WTC11 (cell line): ENCODE measurements around the gene OR6M1. TPM values are rescaled to one million over a fixed set of nuclear protein-coding genes. Genes with fewer than 3 reads are reported as not detected.

Experiments
- ATAC-seq: fragments of 200-7000 bp; cut with Tn5 transposase; 2 replicates; pipeline ENCODE4 v1.10.0; 2021; ENCODE audit warnings: mild to moderate bottlenecking, moderate library complexity
- CTCF ChIA-PET: fragments of 300-600 bp; sonication (Branson Sonifier 250); formaldehyde crosslinking; loops from one replicate; lab custom pipeline; 2021; ENCODE audit warnings: antibody characterized with exemption; lab: Charles Lee
- POLR2A ChIA-PET: fragments of 350-600 bp; sonication (Branson Sonifier 250); formaldehyde crosslinking; loops from one replicate; lab custom pipeline; 2021; ENCODE audit warnings: antibody characterized with exemption; lab: Charles Lee
- DNase-seq: peaks from one replicate; pipeline ENCODE4 v3.0.0; 2021; ENCODE audit warnings: low spot score
- H3K27ac Mint-ChIP-seq: 2 replicates; pipeline ENCODE4 v1.8.0; 2021; ENCODE audit warnings: mixed read lengths
- H3K27me3 Mint-ChIP-seq: 2 replicates; pipeline ENCODE4 v1.8.0; 2021; ENCODE audit warnings: low read depth, mild to moderate bottlenecking, moderate library complexity, mixed read lengths
- H3K36me3 Mint-ChIP-seq: 2 replicates; pipeline ENCODE4 v1.8.0; 2021; ENCODE audit warnings: mixed read lengths
- H3K4me1 Mint-ChIP-seq: 2 replicates; pipeline ENCODE4 v1.8.0; 2022; ENCODE audit warnings: mixed read lengths
- H3K4me3 Mint-ChIP-seq: 2 replicates; pipeline ENCODE4 v1.8.0; 2021; ENCODE audit warnings: mild to moderate bottlenecking, moderate library complexity, mixed read lengths
- H3K9me3 Mint-ChIP-seq: 2 replicates; pipeline ENCODE4 v1.8.0; 2021; ENCODE audit warnings: mixed read lengths
- CREB1 ChIP-seq: sonication (generic); formaldehyde crosslinking; IDR thresholded peaks from 2 replicates; pipeline ENCODE4 v1.8.0; 2023; ENCODE audit warnings: mild to moderate bottlenecking, missing genetic modification reagents
- ELF4 ChIP-seq: sonication (generic); formaldehyde crosslinking; IDR thresholded peaks from 2 replicates; pipeline ENCODE4 v1.8.1; 2022; ENCODE audit warnings: low read depth, mild to moderate bottlenecking, moderate library complexity, missing genetic modification reagents
- FOXP1 ChIP-seq: sonication (generic); formaldehyde crosslinking; IDR thresholded peaks from 2 replicates; pipeline ENCODE4 v1.8.0; 2022; ENCODE audit warnings: missing genetic modification reagents, mild to moderate bottlenecking, moderate library complexity, borderline replicate concordance
- GRHL2 ChIP-seq: fragments of 250-450 bp; sonication (Bioruptor Pico); IDR thresholded peaks from 2 replicates; pipeline ENCODE4 v1.8.0; 2022; ENCODE audit warnings: mild to moderate bottlenecking, moderate library complexity; ENCODE audit not compliant: insufficient replicate concordance, severe bottlenecking
- JUN ChIP-seq: sonication (generic); formaldehyde crosslinking; IDR thresholded peaks from 2 replicates; pipeline ENCODE4 v1.8.0; 2023; ENCODE audit warnings: mild to moderate bottlenecking, missing genetic modification reagents
- MXD4 ChIP-seq: fragments of 250-450 bp; sonication (Bioruptor Pico); IDR thresholded peaks from 2 replicates; pipeline ENCODE4 v1.8.0; 2021; ENCODE audit warnings: mild to moderate bottlenecking, moderate library complexity, borderline replicate concordance
- NFYB ChIP-seq: sonication (generic); formaldehyde crosslinking; conservative IDR thresholded peaks from 2 replicates; pipeline ENCODE4 v1.8.0; 2022; ENCODE audit warnings: low read depth, missing genetic modification reagents
- RELA ChIP-seq: sonication (generic); formaldehyde crosslinking; IDR thresholded peaks from 2 replicates; pipeline ENCODE4 v1.8.1; 2022; ENCODE audit warnings: missing genetic modification reagents, mild to moderate bottlenecking, borderline replicate concordance
- SMAD4 ChIP-seq: sonication (generic); formaldehyde crosslinking; IDR thresholded peaks from 2 replicates; pipeline ENCODE4 v1.8.0; 2022; ENCODE audit warnings: mild to moderate bottlenecking, missing genetic modification reagents
- SOX15 ChIP-seq: fragments of 250-450 bp; sonication (Bioruptor Pico); IDR thresholded peaks from 2 replicates; pipeline ENCODE4 v1.9.0; 2021; ENCODE audit warnings: mild to moderate bottlenecking
- SP1 ChIP-seq: sonication (generic); formaldehyde crosslinking; conservative IDR thresholded peaks from 2 replicates; pipeline ENCODE4 v1.8.1; 2022; ENCODE audit warnings: missing genetic modification reagents
- TEAD4 ChIP-seq: sonication (generic); formaldehyde crosslinking; IDR thresholded peaks from 2 replicates; pipeline ENCODE4 v1.8.0; 2022; ENCODE audit warnings: mild to moderate bottlenecking, missing genetic modification reagents
- total RNA-seq: library from RNA; stranded (reverse); gene quantifications from 3 replicates; pipeline ENCODE4 v1.2.3, GENCODE V29; 2021
- TF ChIP-seq, protein P1 (sequence below): sonication (generic); formaldehyde crosslinking; IDR thresholded peaks from 2 replicates; pipeline ENCODE4 v1.8.1; 2023; ENCODE audit warnings: mild to moderate bottlenecking, missing genetic modification reagents, moderate library complexity
- TF ChIP-seq, protein P2 (sequence below): sonication (generic); formaldehyde crosslinking; IDR thresholded peaks from 2 replicates; pipeline ENCODE4 v1.8.0; 2023; ENCODE audit warnings: mild to moderate bottlenecking, missing genetic modification reagents
- TF ChIP-seq, protein P3 (sequence below): sonication (generic); formaldehyde crosslinking; IDR thresholded peaks from 2 replicates; pipeline ENCODE4 v1.8.1; 2023; ENCODE audit warnings: mild to moderate bottlenecking, missing genetic modification reagents, moderate library complexity
- TF ChIP-seq, protein P4 (sequence below): sonication (generic); formaldehyde crosslinking; IDR thresholded peaks from 2 replicates; pipeline ENCODE4 v1.8.0; 2022; ENCODE audit warnings: mild to moderate bottlenecking, missing genetic modification reagents
- TF ChIP-seq, protein P5 (sequence below): fragments of 250-450 bp; sonication (Bioruptor Pico); conservative IDR thresholded peaks from 2 replicates; pipeline ENCODE4 v1.9.0; 2021; ENCODE audit warnings: mild to moderate bottlenecking
- TF ChIP-seq, protein P6 (sequence below): sonication (generic); formaldehyde crosslinking; IDR thresholded peaks from 2 replicates; pipeline ENCODE4 v1.8.0; 2023; ENCODE audit warnings: missing genetic modification reagents
- TF ChIP-seq, protein P7 (sequence below): fragments of 200-600 bp; IDR thresholded peaks from 2 replicates; pipeline ENCODE4 v1.8.0; 2022; ENCODE audit warnings: antibody characterized with exemption

Gene OR6M1
- total RNA-seq, 1 experiment from 2014 or later = not detected

DNA sequence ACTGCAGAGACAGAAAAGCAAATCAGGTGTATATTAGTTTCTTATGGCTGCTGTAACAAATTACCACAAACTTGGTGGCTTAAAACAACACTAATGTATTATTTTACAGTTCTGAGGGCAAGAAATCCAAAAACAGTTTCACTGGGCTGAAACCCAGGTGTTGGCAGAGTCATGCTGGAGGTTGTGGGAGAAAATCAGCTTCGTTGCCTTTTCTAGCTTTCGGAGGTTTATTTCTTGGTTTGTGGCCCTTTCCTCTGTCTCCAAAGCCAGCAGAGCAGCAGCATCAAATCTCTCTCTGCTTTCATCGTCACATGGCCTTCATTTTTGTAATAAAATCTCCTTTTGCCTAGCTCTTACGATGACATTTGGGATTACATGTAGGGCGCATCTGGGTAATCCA lies 33.0 kb upstream of the OR6M1 start:
- ChIA-PET CTCF (no interaction called here), POLR2A (no interaction called here)
- Mint-ChIP-seq H3K9me3 (0 out of 2 replicates have a peak, but pooled peaks cover 4% of the 10 kb centered on the region), H3K4me3 (no peak overlapping the region), H3K36me3 (no peaks in the 10 kb centered on the region), H3K4me1 (peaks cover 8% of the 10 kb centered on the region; the same call in 1 of the 2 replicates), H3K27me3 (no peaks in the 10 kb centered on the region), H3K27ac (no peak overlapping the region)
- no peak for TF ChIP-seq ELF4 (CRISPR knock-in tag)
- no peak for TF ChIP-seq GRHL2 (CRISPR knock-in tag)
- TF ChIP-seq, protein P1, sequence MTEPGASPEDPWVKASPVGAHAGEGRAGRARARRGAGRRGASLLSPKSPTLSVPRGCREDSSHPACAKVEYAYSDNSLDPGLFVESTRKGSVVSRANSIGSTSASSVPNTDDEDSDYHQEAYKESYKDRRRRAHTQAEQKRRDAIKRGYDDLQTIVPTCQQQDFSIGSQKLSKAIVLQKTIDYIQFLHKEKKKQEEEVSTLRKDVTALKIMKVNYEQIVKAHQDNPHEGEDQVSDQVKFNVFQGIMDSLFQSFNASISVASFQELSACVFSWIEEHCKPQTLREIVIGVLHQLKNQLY (CRISPR knock-in tag) = no peak
- ATAC-seq = no peak
- DNase-seq = no peak

DNA sequence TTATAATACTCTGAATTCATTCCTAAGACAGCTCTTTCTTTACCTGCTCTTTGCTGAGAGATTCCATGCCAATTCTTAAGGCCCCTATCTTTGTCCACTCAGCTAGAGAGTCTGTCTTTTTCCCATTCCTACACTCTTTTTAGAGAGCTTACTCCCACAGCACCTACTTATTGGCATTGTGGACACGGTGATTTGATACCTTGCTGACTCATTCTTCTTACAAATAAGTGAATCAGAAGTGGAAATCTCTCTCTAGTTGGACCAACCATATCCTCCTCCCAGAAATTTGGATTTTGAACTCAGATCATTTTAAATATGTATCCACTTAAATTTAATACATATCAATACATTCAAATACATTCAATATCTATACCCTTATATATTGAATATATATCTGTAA lies 32.5 kb upstream of the OR6M1 start:
- no peak for DNase-seq
- H3K27ac Mint-ChIP-seq = no peak overlapping the region
- no peak for TF ChIP-seq TEAD4 (CRISPR knock-in tag)
- no peak for TF ChIP-seq NFYB
- no peak for TF ChIP-seq SMAD4 (CRISPR knock-in tag)
- TF ChIP-seq, protein P2, sequence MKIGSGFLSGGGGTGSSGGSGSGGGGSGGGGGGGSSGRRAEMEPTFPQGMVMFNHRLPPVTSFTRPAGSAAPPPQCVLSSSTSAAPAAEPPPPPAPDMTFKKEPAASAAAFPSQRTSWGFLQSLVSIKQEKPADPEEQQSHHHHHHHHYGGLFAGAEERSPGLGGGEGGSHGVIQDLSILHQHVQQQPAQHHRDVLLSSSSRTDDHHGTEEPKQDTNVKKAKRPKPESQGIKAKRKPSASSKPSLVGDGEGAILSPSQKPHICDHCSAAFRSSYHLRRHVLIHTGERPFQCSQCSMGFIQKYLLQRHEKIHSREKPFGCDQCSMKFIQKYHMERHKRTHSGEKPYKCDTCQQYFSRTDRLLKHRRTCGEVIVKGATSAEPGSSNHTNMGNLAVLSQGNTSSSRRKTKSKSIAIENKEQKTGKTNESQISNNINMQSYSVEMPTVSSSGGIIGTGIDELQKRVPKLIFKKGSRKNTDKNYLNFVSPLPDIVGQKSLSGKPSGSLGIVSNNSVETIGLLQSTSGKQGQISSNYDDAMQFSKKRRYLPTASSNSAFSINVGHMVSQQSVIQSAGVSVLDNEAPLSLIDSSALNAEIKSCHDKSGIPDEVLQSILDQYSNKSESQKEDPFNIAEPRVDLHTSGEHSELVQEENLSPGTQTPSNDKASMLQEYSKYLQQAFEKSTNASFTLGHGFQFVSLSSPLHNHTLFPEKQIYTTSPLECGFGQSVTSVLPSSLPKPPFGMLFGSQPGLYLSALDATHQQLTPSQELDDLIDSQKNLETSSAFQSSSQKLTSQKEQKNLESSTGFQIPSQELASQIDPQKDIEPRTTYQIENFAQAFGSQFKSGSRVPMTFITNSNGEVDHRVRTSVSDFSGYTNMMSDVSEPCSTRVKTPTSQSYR (CRISPR knock-in tag) = no peak
- TF ChIP-seq, protein P3, sequence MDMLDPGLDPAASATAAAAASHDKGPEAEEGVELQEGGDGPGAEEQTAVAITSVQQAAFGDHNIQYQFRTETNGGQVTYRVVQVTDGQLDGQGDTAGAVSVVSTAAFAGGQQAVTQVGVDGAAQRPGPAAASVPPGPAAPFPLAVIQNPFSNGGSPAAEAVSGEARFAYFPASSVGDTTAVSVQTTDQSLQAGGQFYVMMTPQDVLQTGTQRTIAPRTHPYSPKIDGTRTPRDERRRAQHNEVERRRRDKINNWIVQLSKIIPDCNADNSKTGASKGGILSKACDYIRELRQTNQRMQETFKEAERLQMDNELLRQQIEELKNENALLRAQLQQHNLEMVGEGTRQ (CRISPR knock-in tag) = no peak
- no peak for TF ChIP-seq FOXP1 (CRISPR knock-in tag)
- no peak for TF ChIP-seq RELA (CRISPR knock-in tag)
- no peak for TF ChIP-seq CREB1 (CRISPR knock-in tag)
- TF ChIP-seq, protein P4, sequence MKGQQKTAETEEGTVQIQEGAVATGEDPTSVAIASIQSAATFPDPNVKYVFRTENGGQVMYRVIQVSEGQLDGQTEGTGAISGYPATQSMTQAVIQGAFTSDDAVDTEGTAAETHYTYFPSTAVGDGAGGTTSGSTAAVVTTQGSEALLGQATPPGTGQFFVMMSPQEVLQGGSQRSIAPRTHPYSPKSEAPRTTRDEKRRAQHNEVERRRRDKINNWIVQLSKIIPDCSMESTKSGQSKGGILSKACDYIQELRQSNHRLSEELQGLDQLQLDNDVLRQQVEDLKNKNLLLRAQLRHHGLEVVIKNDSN = no peak
- TF ChIP-seq SP1 = no peak
- no peak for TF ChIP-seq JUN (CRISPR knock-in tag)
- TF ChIP-seq, protein P5, sequence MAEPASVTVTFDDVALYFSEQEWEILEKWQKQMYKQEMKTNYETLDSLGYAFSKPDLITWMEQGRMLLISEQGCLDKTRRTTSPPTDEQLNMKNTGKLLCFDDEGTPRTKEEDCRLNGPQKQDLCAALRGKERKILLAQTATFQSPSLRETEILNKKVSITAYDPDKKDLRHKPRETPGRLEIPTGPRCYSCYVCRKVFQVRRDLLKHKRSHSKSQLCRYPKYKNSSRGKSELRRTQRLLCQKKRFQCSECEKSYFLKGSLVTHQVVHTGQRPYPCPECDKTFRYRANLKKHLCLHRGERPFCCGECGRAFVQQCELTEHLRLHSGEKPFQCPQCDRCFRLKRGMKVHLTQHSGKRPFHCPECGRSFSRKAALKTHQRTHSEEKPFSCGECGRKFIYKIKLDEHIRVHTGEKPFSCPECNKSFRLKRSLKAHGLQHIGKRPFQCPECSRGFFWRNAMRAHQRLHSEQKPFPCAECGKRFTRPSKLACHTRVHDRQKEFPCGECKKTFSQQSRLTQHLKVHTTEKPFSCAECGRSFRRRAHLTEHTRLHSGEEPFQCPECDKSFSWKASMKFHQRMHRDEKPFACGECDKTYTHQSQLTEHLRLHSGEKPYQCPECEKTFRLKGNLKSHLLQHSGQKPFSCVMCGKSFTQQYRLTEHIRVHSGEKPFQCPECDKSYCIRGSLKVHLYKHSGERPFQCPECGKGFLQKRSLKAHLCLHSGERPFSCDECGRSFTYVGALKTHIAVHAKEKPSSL (CRISPR knock-in tag) = no peak
- TF ChIP-seq, all 79 proteins: peak for 0
- ChIA-PET CTCF (interaction anchor here (1.2 kb wide), 1 partner anchor 63 kb away, joined by 3 read pairs; no protein-coding TSS in a partner anchor), POLR2A (no interaction called here)
- Mint-ChIP-seq H3K4me3 (no peak overlapping the region), H3K36me3 (no peaks in the 10 kb centered on the region), H3K4me1 (peaks cover 8% of the 10 kb centered on the region; the same call in 1 of the 2 replicates), H3K9me3 (0 out of 2 replicates have a peak, but pooled peaks cover 4% of the 10 kb centered on the region), H3K27me3 (no peaks in the 10 kb centered on the region)
- no peak for ATAC-seq

DNA sequence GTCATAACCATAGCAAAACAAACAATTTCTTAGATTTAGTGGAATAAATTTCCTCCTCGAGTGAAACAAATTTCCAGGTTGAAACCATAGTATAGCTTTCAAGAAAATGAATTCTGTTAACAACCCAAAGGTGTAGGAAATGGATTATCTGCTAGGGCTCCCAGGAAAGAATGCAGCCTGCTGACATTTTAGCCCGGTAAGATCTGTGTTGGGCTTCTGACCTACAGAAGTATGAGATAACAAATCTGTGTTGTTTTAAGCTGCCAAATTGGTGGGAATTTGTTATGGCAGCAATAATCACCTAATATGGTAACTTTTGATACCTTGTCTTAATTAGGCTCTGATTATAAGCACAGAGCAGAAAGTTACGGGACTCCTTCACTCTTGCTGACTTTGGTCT lies 32.0 kb upstream of the OR6M1 start:
- no peak overlapping the region for H3K4me3 Mint-ChIP-seq
- no peak for ATAC-seq
- no peak overlapping the region for H3K27ac Mint-ChIP-seq
- DNase-seq = no peak
- POLR2A ChIA-PET = no interaction called here
- H3K4me1 Mint-ChIP-seq = peaks cover 8% of the 10 kb centered on the region; the same call in 1 of the 2 replicates
- H3K9me3 Mint-ChIP-seq = 0 out of 2 replicates have a peak, but pooled peaks cover 4% of the 10 kb centered on the region
- no peaks in the 10 kb centered on the region for H3K36me3 Mint-ChIP-seq
- TF ChIP-seq, protein P6, sequence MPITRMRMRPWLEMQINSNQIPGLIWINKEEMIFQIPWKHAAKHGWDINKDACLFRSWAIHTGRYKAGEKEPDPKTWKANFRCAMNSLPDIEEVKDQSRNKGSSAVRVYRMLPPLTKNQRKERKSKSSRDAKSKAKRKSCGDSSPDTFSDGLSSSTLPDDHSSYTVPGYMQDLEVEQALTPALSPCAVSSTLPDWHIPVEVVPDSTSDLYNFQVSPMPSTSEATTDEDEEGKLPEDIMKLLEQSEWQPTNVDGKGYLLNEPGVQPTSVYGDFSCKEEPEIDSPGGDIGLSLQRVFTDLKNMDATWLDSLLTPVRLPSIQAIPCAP (CRISPR knock-in tag) = no peak
- no peak for TF ChIP-seq SOX15
- TF ChIP-seq MXD4 = no peak
- TF ChIP-seq, protein P7, sequence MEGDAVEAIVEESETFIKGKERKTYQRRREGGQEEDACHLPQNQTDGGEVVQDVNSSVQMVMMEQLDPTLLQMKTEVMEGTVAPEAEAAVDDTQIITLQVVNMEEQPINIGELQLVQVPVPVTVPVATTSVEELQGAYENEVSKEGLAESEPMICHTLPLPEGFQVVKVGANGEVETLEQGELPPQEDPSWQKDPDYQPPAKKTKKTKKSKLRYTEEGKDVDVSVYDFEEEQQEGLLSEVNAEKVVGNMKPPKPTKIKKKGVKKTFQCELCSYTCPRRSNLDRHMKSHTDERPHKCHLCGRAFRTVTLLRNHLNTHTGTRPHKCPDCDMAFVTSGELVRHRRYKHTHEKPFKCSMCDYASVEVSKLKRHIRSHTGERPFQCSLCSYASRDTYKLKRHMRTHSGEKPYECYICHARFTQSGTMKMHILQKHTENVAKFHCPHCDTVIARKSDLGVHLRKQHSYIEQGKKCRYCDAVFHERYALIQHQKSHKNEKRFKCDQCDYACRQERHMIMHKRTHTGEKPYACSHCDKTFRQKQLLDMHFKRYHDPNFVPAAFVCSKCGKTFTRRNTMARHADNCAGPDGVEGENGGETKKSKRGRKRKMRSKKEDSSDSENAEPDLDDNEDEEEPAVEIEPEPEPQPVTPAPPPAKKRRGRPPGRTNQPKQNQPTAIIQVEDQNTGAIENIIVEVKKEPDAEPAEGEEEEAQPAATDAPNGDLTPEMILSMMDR = no peak
- TF ChIP-seq, all 79 proteins: peak for 0
- CTCF ChIA-PET = interaction anchor here (1.2 kb wide), 1 partner anchor 63 kb away, joined by 3 read pairs; no protein-coding TSS in a partner anchor
- H3K27me3 Mint-ChIP-seq = no peaks in the 10 kb centered on the region
